Measurements from ENCODE around the gene PCMT1. TPM values are rescaled to one million over a fixed set of nuclear protein-coding genes. Genes with fewer than 3 reads are reported as not detected.
A peak's percentile ranks its signal among the peaks of the same experiment; 100 is the strongest.

Gene PCMT1
- total and polyA plus RNA-seq, 2 of the 13 experiments (the other 11 are each of a cell fraction or from before 2014, with no cell fraction given): 112 to 169 TPM

- TF ChIP-seq BORCS8-MEF2B (CRISPR knock-in tag; IDR thresholded peaks at IDR 0.05) (no peak), ZNF546 (CRISPR knock-in tag; conservative IDR thresholded peaks at IDR 0.05) (no peak), CEBPG (CRISPR knock-in tag; IDR thresholded peaks at IDR 0.05) (peak; percentile 53; the same call in 1 of the 2 replicates), RXRA (CRISPR knock-in tag; IDR thresholded peaks at IDR 0.05) (peak; percentile 63; the same call in 1 of the 2 replicates), ELF4 (CRISPR knock-in tag; IDR thresholded peaks at IDR 0.05; ENCODE audit: borderline replicate concordance) (no peak), TEAD3 (CRISPR knock-in tag; optimal IDR thresholded peaks at IDR 0.05; ENCODE audit: borderline replicate concordance) (peak; percentile 89), PAWR (CRISPR knock-in tag; IDR thresholded peaks at IDR 0.05; ENCODE audit: borderline replicate concordance) (no peak), ZNF256 (CRISPR knock-in tag; conservative IDR thresholded peaks at IDR 0.05) (no peak)
- TF ChIP-seq, protein P1, sequence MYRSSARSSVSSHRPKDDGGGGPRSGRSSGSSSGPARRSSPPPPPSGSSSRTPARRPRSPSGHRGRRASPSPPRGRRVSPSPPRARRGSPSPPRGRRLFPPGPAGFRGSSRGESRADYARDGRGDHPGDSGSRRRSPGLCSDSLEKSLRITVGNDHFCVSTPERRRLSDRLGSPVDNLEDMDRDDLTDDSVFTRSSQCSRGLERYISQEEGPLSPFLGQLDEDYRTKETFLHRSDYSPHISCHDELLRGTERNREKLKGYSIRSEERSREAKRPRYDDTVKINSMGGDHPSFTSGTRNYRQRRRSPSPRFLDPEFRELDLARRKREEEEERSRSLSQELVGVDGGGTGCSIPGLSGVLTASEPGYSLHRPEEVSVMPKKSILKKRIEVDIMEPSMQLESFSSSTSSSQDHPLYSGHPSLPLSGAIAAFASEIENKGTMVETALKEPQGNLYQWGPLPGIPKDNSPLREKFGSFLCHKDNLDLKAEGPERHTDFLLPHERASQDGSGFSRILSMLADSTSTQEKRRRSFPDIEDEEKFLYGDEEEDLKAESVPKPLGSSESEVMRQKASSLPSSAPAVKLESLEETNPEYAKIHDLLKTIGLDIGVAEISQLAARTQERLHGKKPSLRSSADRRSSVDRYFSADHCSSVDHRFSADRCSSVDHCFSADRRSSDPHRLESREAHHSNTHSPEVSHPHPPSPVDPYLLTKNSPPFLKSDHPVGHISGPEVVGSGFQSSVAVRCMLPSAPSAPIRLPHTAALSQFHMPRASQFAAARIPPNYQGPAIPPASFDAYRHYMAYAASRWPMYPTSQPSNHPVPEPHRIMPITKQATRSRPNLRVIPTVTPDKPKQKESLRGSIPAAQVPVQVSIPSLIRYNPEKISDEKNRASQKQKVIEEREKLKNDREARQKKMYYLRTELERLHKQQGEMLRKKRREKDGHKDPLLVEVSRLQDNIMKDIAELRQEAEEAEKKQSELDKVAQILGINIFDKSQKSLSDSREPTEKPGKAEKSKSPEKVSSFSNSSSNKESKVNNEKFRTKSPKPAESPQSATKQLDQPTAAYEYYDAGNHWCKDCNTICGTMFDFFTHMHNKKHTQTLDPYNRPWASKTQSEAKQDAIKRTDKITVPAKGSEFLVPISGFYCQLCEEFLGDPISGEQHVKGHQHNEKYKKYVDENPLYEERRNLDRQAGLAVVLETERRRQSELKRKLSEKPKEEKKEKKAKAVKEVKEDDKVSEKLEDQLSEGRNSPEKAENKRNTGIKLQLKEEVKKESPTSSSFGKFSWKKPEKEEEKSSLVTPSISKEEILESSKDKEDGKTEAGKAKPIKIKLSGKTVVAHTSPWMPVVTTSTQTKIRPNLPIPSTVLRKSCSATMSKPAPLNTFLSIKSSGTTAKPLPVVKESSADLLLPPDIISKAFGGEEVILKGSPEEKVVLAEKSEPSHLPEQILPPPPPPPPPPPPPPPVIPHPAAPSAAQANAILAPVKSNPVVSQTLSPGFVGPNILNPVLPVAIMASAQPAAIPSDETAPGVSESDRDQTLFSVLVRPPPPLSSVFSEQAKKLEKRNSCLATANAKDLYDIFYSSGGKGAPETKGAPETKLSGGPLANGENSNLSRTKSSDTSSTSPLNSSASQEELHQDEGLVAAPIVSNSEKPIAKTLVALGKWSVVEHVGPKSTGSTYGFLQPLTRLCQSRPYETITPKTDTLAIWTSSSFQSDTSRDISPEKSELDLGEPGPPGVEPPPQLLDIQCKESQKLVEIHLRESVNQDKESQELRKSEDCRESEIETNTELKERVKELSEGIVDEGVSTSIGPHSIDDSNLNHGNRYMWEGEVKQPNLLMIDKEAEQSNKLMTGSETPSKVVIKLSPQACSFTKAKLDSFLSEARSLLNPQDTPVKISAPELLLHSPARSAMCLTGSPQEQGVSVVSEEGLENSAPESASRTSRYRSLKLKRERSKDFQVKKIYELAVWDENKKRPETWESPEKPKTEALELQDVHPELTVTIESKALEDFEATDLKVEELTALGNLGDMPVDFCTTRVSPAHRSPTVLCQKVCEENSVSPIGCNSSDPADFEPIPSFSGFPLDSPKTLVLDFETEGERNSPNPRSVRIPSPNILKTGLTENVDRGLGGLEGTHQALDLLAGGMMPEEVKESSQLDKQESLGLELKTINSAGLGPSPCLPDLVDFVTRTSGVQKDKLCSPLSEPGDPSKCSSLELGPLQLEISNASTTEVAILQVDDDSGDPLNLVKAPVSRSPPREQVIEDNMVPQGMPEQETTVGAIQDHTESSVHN (CRISPR knock-in tag; IDR thresholded peaks at IDR 0.05): no peak
Observed at GRCh38 chr6:149831308-149831820, 81.8 kb downstream of the PCMT1 start (continued).
